SU-DHL-6 (cell line): ENCODE measurements around the gene NOS1AP.

ENCODE experiments used
- CTCF ChIP-seq: fragments of 200-600 bp; sonication (generic); IDR thresholded peaks from one replicate; pipeline ENCODE4 v1.5.1; 2017; ENCODE audit warnings: antibody characterized with exemption, mild to moderate bottlenecking, low read length, moderate library complexity; ENCODE audit not compliant: insufficient read depth, poor library complexity, severe bottlenecking
- EZH2phosphoT487 ChIP-seq: fragments of 200-600 bp; sonication (generic), shearing (Covaris generic); conservative IDR thresholded peaks from 2 replicates; pipeline ENCODE4 v1.6.1; 2018; ENCODE audit warnings: mild to moderate bottlenecking, antibody characterized with exemption, low read length, moderate library complexity, mixed read lengths

DNA sequence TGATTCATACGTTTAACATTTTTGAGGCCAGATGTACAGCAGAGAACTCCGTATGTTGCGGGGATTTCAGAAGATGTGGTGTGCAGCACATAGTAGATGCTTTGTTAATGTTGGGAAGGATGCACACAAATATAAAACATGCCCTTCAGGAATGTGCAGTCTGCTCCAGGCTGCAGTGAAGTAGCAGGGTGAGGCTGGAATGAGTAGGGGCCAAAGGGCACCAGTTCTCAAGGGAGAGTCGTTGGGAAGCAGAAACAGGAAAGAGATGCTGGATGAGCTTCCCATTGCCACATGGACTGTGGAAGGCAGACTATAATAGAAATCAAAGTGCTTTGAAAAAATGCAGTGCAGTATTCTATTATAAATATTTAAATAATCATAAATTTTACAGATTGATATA is 126.9 kb downstream of the NOS1AP start:
- TF ChIP-seq CTCF (no peak), EZH2phosphoT487 (no peak)
